CMK (cell line): ENCODE measurements around the gene SDK1.

Experiments used
- DNase-seq: peaks from one replicate; pipeline ENCODE4 v3.0.0-alpha.2; 2010; ENCODE audit warnings: low read depth

The SDK1 gene

GRCh38 chr7:4109481-4110110 lies 808.5 kb downstream of the SDK1 start:
- DNase-seq = no peak

- no peak for DNase-seq
Measured at GRCh38 chr7:4110438-4110837, 809.4 kb downstream of the SDK1 start.

- DNase-seq = no peak
Measured at GRCh38 chr7:4111166-4111565, 810.1 kb downstream of the SDK1 start.

GRCh38 chr7:4113271-4113670 lies 812.2 kb downstream of the SDK1 start:
- no peak for DNase-seq

- no peak for DNase-seq
Measured at GRCh38 chr7:4113976-4114375, 812.9 kb downstream of the SDK1 start.

- no peak for DNase-seq
Measured at GRCh38 chr7:4115442-4115841, 814.4 kb downstream of the SDK1 start.

GRCh38 chr7:4115941-4116610 lies 815.0 kb downstream of the SDK1 start:
- no peak for DNase-seq

GRCh38 chr7:4119848-4120247 lies 818.8 kb downstream of the SDK1 start:
- no peak for DNase-seq

- no peak for DNase-seq
Measured at GRCh38 chr7:4123346-4123745, 822.3 kb downstream of the SDK1 start.

- DNase-seq = peak; percentile 59
Measured at GRCh38 chr7:4123823-4124222, 822.8 kb downstream of the SDK1 start.

GRCh38 chr7:4124556-4125477 lies 823.8 kb downstream of the SDK1 start:
- no peak for DNase-seq

GRCh38 chr7:4127909-4128560 lies 827.0 kb downstream of the SDK1 start:
- no peak for DNase-seq

GRCh38 chr7:4129481-4130122 lies 828.5 kb downstream of the SDK1 start:
- no peak for DNase-seq

GRCh38 chr7:4131063-4131462 lies 830.0 kb downstream of the SDK1 start:
- no peak for DNase-seq

GRCh38 chr7:4132221-4132620 lies 831.2 kb downstream of the SDK1 start:
- no peak for DNase-seq

- no peak for DNase-seq
Measured at GRCh38 chr7:4133491-4134044, 832.5 kb downstream of the SDK1 start.

- DNase-seq = no peak
Measured at GRCh38 chr7:4134204-4134603, 833.2 kb downstream of the SDK1 start.

GRCh38 chr7:4134631-4135030 lies 833.6 kb downstream of the SDK1 start:
- no peak for DNase-seq

- no peak for DNase-seq
Measured at GRCh38 chr7:4135301-4135700, 834.2 kb downstream of the SDK1 start.

- DNase-seq = no peak
Measured at GRCh38 chr7:4136036-4136435, 835.0 kb downstream of the SDK1 start.

- no peak for DNase-seq
Measured at GRCh38 chr7:4136501-4137110, 835.6 kb downstream of the SDK1 start.
